ENCODE data around the gene B4GAT1. TPM values are rescaled to one million over a fixed set of nuclear protein-coding genes. Genes with fewer than 3 reads are reported as not detected.
"Not testable (repeated sequence)": the region's sequence is repeated elsewhere in the genome, so short reads cannot be mapped to it uniquely, and the experiment has no call there.

Gene B4GAT1
- polyA plus RNA-seq, 1 donor from 2014 or later = 6.1 TPM

DNA sequence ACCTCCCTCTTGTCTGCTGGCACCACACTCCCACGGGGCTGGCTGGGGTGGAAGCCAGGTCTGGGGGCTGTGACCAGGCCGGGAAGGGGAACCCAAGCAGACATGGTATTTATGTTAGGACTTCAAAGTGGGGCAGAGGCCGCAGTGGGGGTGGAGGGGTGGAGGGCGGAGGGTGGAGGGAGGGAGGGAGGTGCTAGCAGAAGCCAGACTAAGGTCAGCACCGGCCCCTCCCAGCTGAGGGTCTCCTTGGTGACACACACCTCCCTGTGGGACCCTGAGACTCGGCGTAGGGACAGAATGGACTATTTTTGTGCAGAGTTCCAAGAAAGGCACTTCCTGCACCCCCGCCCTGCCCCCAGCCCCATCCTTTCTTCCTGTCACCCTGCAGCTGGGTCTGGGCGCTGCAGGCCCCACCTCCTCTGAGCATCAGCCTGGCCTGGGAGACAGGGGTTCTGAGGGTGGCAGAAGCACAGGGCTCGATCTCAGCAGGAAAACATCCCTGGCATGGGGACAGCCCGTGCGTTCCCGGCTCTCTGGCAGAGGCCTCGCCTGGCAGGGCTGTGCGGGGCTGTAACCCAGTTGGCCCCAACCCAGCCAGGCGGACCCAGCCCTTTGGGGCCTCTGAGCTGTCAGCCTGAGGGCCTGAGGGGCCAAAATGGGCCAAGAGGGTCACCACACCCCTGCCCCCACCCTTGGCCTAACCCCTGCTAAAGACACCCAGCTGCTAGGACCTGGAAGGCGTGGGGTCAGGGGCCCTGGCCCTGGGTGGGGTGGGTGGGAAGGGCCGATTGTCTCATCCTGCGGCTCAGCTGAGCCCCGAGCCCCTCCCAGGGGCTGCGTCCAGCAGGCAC lies 20.9 kb downstream of the B4GAT1 start:
- peaks cover 0 to 9% (median 9%) of the 10 kb centered on the region in 3 donors for H3K4me1 Mint-ChIP-seq
- no peaks in the 10 kb centered on the region for H3K9me3 Mint-ChIP-seq
- H3K36me3 Mint-ChIP-seq = no peaks in the 10 kb centered on the region
- no peaks in the 10 kb centered on the region for H3K27me3 Mint-ChIP-seq
- H3K27ac Mint-ChIP-seq = no peak overlapping the region
- no peak overlapping the region for H3K4me3 Mint-ChIP-seq

GRCh38 chr11:66325263-66325671 lies 22.2 kb downstream of the B4GAT1 start:
- Mint-ChIP-seq H3K4me3 (no peak overlapping the region), H3K4me1 (peaks cover 0 to 9% (median 9%) of the 10 kb centered on the region in 3 donors), H3K9me3 (no peaks in the 10 kb centered on the region), H3K27ac (peak overlapping the region in 1 of 3 donors; percentile 73), H3K36me3 (no peaks in the 10 kb centered on the region), H3K27me3 (no peaks in the 10 kb centered on the region)

GRCh38 chr11:66324664-66325063 lies 22.8 kb downstream of the B4GAT1 start:
- H3K36me3 Mint-ChIP-seq = no peaks in the 10 kb centered on the region
- H3K4me1 Mint-ChIP-seq = peaks cover 0 to 9% (median 9%) of the 10 kb centered on the region in 3 donors
- H3K27ac Mint-ChIP-seq = peak overlapping the region in 1 of 3 donors; percentile 73
- H3K4me3 Mint-ChIP-seq = no peak overlapping the region
- H3K27me3 Mint-ChIP-seq = no peaks in the 10 kb centered on the region
- no peaks in the 10 kb centered on the region for H3K9me3 Mint-ChIP-seq

GRCh38 chr11:66323684-66324083 lies 23.7 kb downstream of the B4GAT1 start:
- H3K27ac Mint-ChIP-seq = no peak overlapping the region
- H3K27me3 Mint-ChIP-seq = no peaks in the 10 kb centered on the region
- H3K4me3 Mint-ChIP-seq = no peak overlapping the region

GRCh38 chr11:66322732-66323427 lies 24.5 kb downstream of the B4GAT1 start:
- Mint-ChIP-seq H3K4me1 (peaks cover 11 to 17% (median 17%) of the 10 kb centered on the region in 3 donors), H3K9me3 (no peaks in the 10 kb centered on the region), H3K27ac (no peak overlapping the region), H3K36me3 (no peaks in the 10 kb centered on the region), H3K27me3 (no peaks in the 10 kb centered on the region), H3K4me3 (no peak overlapping the region)

More at GRCh38 chr11:66323684-66324083, 23.7 kb downstream of the B4GAT1 start:
- H3K9me3 Mint-ChIP-seq = no peaks in the 10 kb centered on the region
- peaks cover 5 to 14% (median 13%) of the 10 kb centered on the region in 3 donors for H3K4me1 Mint-ChIP-seq
- H3K36me3 Mint-ChIP-seq = no peaks in the 10 kb centered on the region

GRCh38 chr11:66321606-66322005 lies 25.8 kb downstream of the B4GAT1 start:
- H3K27ac Mint-ChIP-seq = peak overlapping the region in 1 of 3 donors; percentile 31
- H3K9me3 Mint-ChIP-seq = no peaks in the 10 kb centered on the region
- no peak overlapping the region for H3K4me3 Mint-ChIP-seq
- H3K27me3 Mint-ChIP-seq = no peaks in the 10 kb centered on the region
- no peaks in the 10 kb centered on the region for H3K36me3 Mint-ChIP-seq
- peaks cover 11 to 20% (median 17%) of the 10 kb centered on the region in 3 donors for H3K4me1 Mint-ChIP-seq

DNA sequence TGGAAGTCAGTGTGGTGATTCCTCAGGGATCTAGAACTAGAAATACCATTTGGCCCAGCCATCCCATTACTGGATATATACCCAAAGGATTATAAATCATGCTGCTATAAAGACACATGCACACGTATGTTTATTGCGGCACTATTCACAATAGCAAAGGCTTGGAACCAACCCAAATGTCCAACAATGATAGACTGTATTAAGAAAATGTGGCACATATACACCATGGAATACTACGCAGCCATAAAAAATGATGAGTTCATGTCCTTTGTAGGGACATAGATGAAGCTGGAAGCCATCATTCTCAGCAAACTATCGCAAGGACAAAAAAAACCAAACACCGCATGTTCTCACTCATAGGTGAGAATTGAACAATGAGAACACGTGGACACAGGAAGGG lies 26.7 kb downstream of the B4GAT1 start:
- H3K4me1 Mint-ChIP-seq = peaks cover 11 to 20% (median 17%) of the 10 kb centered on the region in 3 donors
- not testable (repeated sequence) for H3K36me3 Mint-ChIP-seq, H3K9me3 Mint-ChIP-seq, H3K27me3 Mint-ChIP-seq, H3K27ac Mint-ChIP-seq, H3K4me3 Mint-ChIP-seq

- H3K4me3 Mint-ChIP-seq, H3K36me3 Mint-ChIP-seq, H3K27ac Mint-ChIP-seq, H3K9me3 Mint-ChIP-seq, H3K27me3 Mint-ChIP-seq: not testable (repeated sequence)
- peaks cover 11 to 22% (median 17%) of the 10 kb centered on the region in 3 donors for H3K4me1 Mint-ChIP-seq
Measured at GRCh38 chr11:66320289-66320688, 27.1 kb downstream of the B4GAT1 start.

DNA sequence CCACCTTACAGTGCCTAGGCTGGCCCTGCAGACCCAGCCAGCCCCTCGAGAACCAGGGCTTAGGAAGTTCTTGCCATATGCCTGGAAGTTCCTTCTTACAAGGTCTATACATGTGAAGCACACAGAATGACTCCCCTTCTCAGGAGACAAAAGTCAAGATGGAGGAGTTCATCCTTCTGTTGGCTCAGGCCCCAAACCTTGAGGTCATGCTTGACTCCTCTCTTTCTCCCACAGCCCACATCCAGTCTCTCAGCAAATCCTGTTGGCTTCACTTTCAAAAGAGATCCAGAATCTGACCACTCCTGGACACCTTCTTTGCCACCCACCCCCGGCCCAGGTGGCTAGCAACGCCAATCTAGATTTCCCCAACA lies 28.8 kb downstream of the B4GAT1 start:
- no peaks in the 10 kb centered on the region for H3K36me3 Mint-ChIP-seq
- peak overlapping the region in 3 of 4 donors; percentile 10 to 77 (median 63) for H3K4me3 Mint-ChIP-seq

DNA sequence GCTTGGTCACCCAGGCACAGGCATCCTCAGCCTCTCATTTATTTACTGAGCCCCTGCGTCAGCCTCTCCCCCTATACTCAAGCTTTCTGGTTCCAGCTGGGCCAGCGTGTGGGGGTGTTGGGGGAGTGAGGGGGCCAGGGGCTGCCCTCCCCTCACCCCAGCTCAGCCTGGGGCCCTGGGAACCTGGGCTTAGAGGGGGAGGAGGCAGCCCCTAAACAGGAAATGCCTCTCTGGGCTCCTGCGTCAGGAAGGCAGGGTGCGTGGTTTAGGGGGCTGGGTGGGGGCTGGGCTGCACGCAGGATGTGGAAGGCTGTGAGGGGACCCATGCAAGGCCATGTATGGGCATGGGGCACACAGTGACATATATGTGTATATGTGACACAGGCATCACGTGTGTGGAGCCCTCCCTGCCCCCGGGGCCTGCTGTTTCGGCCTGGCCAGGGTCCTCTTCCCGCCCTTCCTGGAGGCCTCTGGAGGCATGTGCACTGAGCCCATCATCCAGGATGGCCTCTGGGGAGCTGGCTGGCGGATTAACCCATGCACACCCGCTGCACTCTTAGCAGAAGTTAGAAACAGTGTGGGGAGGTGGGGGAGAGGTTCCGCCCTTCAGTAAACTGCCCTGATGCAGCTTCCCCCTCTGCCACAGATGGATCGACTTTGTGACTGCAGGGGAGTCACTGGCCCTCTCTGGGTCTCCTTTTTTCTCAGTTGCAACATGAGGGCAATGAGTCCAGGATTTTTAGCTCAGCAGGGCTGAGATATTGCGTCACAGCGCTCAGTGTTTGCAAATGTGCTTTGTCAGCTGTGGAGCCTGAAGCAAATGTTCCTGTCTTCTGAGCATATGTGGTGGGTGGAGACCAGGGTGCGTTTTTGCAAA lies 29.5 kb downstream of the B4GAT1 start:
- H3K9me3 Mint-ChIP-seq = no peaks in the 10 kb centered on the region
- H3K27ac Mint-ChIP-seq = peak overlapping the region; percentile 93 to 95 (median 95)
- no peaks in the 10 kb centered on the region for H3K36me3 Mint-ChIP-seq
- peaks cover 11 to 29% (median 17%) of the 10 kb centered on the region in 3 donors for H3K4me1 Mint-ChIP-seq
- peak overlapping the region in 3 of 4 donors; percentile 10 to 88 (median 87) for H3K4me3 Mint-ChIP-seq
- no peaks in the 10 kb centered on the region for H3K27me3 Mint-ChIP-seq

More for the DNA sequence above, 28.8 kb downstream of the B4GAT1 start:
- Mint-ChIP-seq H3K9me3 (no peaks in the 10 kb centered on the region), H3K27me3 (no peaks in the 10 kb centered on the region), H3K27ac (peak overlapping the region; percentile 80 to 95 (median 95)), H3K4me1 (peaks cover 11 to 26% (median 17%) of the 10 kb centered on the region in 3 donors)

DNA sequence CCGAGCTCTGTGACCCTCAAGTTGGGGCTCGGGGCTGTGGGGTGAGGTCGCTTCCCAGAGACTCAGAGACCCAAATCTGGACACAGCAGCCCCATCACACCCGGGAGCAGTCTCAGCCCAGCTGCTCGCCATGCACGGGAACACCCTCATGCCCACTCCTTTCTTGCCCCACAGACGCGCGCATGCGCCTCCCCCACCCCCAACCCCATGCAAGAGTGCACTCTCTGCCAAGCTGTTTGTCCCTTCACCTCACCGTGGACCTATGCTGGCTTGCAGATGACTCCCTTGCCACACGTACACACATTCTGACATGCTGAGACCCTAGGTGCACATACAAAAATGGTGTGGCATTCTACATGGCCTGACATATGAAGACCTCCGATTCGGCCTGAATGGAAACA lies 30.1 kb downstream of the B4GAT1 start:
- Mint-ChIP-seq H3K36me3 (no peaks in the 10 kb centered on the region), H3K27ac (peak overlapping the region; percentile 93 to 95 (median 95)), H3K9me3 (no peaks in the 10 kb centered on the region), H3K4me1 (peaks cover 11 to 29% (median 17%) of the 10 kb centered on the region in 3 donors), H3K4me3 (peak overlapping the region; percentile 10 to 87 (median 52)), H3K27me3 (no peaks in the 10 kb centered on the region)

DNA sequence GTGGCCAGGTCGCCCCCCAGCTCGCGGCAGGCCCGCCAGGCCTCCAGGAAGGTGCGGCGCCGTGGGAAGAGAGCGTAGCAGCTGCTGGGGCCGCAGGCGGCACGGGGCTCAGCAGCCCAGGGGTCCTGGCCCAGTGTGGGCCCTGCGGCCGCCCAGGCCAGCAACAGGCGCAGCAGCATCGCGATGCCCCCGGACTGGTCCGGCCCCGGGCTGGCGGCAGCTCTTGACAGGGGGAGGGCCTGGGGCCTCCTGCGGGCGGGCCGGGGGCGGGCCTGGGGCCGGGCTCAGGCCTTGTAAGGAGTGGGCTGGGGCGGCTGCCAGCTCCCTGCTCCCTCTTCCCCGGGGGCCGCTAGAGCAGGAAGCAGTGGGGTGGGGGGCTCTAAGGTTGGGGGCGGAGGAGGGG lies 30.6 kb downstream of the B4GAT1 start, which contains the start of gene CD248:
TSS of gene CD248 (minus strand) at position 196 of the 403 bp plus-strand sequence. CDS start at position 179, 17 bp downstream.
- Mint-ChIP-seq H3K36me3 (no peaks in the 10 kb centered on the region), H3K27ac (peak within 1 kb of the TSS; percentile 93 to 95 (median 95)), H3K9me3 (no peaks in the 10 kb centered on the region), H3K4me3 (peak within 1 kb of the TSS; percentile 41 to 87 (median 60)), H3K27me3 (no peaks in the 10 kb centered on the region), H3K4me1 (peaks cover 11 to 29% (median 17%) of the 10 kb centered on the region in 3 donors)

DNA sequence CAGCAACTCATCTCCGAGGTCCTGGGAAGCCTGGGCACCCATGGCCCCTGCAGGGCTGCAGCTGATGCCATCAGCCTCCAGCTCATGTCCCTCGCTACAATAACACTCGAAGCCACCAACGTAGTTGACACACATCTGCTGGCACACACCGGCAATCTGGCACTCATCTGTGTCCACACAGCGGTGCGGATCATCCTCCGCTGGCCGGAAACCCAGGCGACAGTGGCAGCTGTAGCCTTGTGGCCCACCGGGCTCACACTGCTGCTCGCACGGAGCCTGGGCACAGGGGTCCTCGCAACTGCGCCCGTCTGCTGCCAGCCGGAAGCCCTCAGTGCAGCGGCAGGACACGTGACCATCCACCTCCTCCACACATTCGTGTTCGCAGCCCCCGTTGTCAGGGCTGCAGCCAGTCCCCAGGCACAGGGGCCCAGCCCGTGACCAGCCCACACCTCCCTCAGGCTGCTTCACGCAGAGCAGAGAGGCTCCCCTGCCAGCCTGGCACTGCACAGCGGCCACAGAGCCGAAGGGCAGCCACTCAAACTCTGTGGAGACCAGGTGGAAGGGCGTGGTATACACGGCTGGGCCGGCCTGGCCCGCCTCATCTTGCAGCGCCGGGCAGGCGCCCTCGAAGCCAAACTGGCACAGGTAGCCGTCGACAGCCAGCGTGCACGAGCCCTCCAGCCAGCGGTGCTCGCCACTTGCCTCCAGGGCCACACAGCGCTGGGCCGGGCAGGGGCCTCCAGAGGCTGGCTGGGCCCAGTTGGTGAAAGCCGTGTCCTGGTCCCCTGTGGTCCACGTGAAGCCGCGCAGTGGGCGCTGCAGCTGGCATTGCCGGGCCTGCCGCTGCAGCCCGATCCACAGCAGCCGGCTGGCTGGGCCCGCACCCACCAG lies 31.3 kb downstream of the B4GAT1 start:
- no peaks in the 10 kb centered on the region for H3K9me3 Mint-ChIP-seq
- H3K4me3 Mint-ChIP-seq = peak overlapping the region in 2 of 4 donors; percentile 38 to 57
- peaks cover 11 to 29% (median 21%) of the 10 kb centered on the region in 3 donors for H3K4me1 Mint-ChIP-seq
- H3K36me3 Mint-ChIP-seq = no peaks in the 10 kb centered on the region
- H3K27me3 Mint-ChIP-seq = no peaks in the 10 kb centered on the region
- H3K27ac Mint-ChIP-seq = peak overlapping the region in 2 of 3 donors; percentile 43 to 71

All from IgD-negative memory B cell (primary cell).